K562 (cell line): ENCODE results near the gene LIX1L. TPM values are rescaled to one million over a fixed set of nuclear protein-coding genes. Genes with fewer than 3 reads are reported as not detected.

Experiments used
- CBX3 ChIP-seq, 2 experiments: IDR thresholded peaks; 1 replicate in 1 of 2; 2 replicates in 1 of 2; pipeline ENCODE4 v1.6.1; 2012; ENCODE audit warnings: inconsistent platforms in 2 of 2, low read length in 2 of 2, borderline replicate concordance in 1 of 2, control low read depth in 1 of 2
- CHD7 ChIP-seq: fragments of 200-600 bp; sonication (generic); IDR thresholded peaks from one replicate; pipeline ENCODE4 v1.6.1; 2012; ENCODE audit warnings: mild to moderate bottlenecking, low read depth, low read length, inconsistent platforms
- EGR1 ChIP-seq: fragments of 450-650 bp; conservative IDR thresholded peaks from 2 replicates; pipeline ENCODE4 v1.6.1; 2017; ENCODE audit warnings: mild to moderate bottlenecking
- FOXO4 ChIP-seq: fragments of 450-650 bp; formaldehyde crosslinking; IDR thresholded peaks from 2 replicates; pipeline ENCODE4 v1.4.0; 2020; ENCODE audit warnings: mild to moderate bottlenecking, moderate library complexity
- LARP7 ChIP-seq: fragments of 450-650 bp; IDR thresholded peaks from 2 replicates; pipeline ENCODE4 v1.6.1; 2016
- MECOM ChIP-seq: fragments of 250-450 bp; sonication (Bioruptor Pico); IDR thresholded peaks from 2 replicates; pipeline ENCODE4 v1.8.0; 2022; ENCODE audit warnings: inconsistent platforms
- MYC ChIP-seq, 2 experiments: fragments of 250-450 bp in 1 of 2; sonication (Bioruptor Pico) in 1 of 2; IDR thresholded peaks; 2 replicates each; pipeline versions ENCODE4 v1.5.1 to v1.6.1; 2012 to 2021; ENCODE audit warnings: low read depth in 2 of 2, borderline replicate concordance in 1 of 2, improper control_type of control experiment in 1 of 2, low read length in 1 of 2, mild to moderate bottlenecking in 1 of 2, moderate library complexity in 1 of 2
- NR2F6 ChIP-seq: fragments of 450-650 bp; formaldehyde crosslinking; IDR thresholded peaks from 2 replicates; pipeline ENCODE4 v1.4.0; 2020; ENCODE audit warnings: mild to moderate bottlenecking
- PTTG1 ChIP-seq: fragments of 450-650 bp; IDR thresholded peaks from 2 replicates; pipeline ENCODE4 v1.6.1; 2016; ENCODE audit warnings: low read depth, mild to moderate bottlenecking, missing genetic modification characterization, missing compliant biosample characterization
- SMAD2 ChIP-seq: fragments of 150-350 bp; IDR thresholded peaks from 2 replicates; pipeline ENCODE4 v1.6.1; 2014; ENCODE audit warnings: low read depth, mild to moderate bottlenecking, low read length
- TEAD2 ChIP-seq: fragments of 450-650 bp; IDR thresholded peaks from 2 replicates; pipeline ENCODE4 v1.6.1; 2016; ENCODE audit warnings: missing genetic modification characterization, control low read depth, missing compliant biosample characterization
- ZNF280B ChIP-seq: fragments of 250-450 bp; sonication (Bioruptor Pico); IDR thresholded peaks from 2 replicates; pipeline ENCODE4 v1.5.1; 2021; ENCODE audit warnings: mild to moderate bottlenecking
- ZNF384 ChIP-seq: IDR thresholded peaks from 2 replicates; pipeline ENCODE4 v1.6.1; 2012; ENCODE audit warnings: low read depth, low read length, improper control_type of control experiment
- polyA plus RNA-seq, 8 experiments: library from polyadenylated mRNA; depleted of rRNA in 4 of 8; stranded (reverse) in 5 of 8; unstranded in 3 of 8; fragments of >200 nt; fragmentation: Nextera tagmentation in 2 of 8; fragmentation: Illumina TruSeq in 1 of 8; extraction: Ambion mirVana in 2 of 8; extraction: Trizol in 1 of 8; gene quantifications; 2 replicates each; pipeline versions ENCODE4 v1.2.1 to v1.2.3, GENCODE V29; 2011 to 2014; ENCODE audit warnings: inconsistent platforms in 1 of 8, missing spikeins in 1 of 8
- total RNA-seq, 7 experiments: library from RNA; depleted of rRNA in 6 of 7; stranded (reverse); fragments of >200 nt in 6 of 7; fragmentation: Illumina TruSeq in 2 of 7; extraction: Trizol in 2 of 7; gene quantifications; 2 replicates each; pipeline versions ENCODE4 v1.2.1 to v1.2.3, GENCODE V29; 2011 to 2021; ENCODE audit warnings: low replicate concordance in 1 of 7

The LIX1L gene
- total and polyA plus RNA-seq, 9 of the 15 experiments (the other 6 are each of a cell fraction or from before 2014, with no cell fraction given), result 4.6 to 26.5 (median 12.5) TPM

- TF ChIP-seq CHD7 (no peak), MECOM (CRISPR knock-in tag) (no peak), EGR1 (peak; percentile 3; the same call in 1 of the 2 replicates), NR2F6 (CRISPR knock-in tag) (no peak), MYC (IDR thresholded peaks at IDR 0.05; ENCODE audit: low read depth, low read length) (no peak), MYC (CRISPR knock-in tag; IDR thresholded peaks at IDR 0.05; ENCODE audit: borderline replicate concordance, low read depth) (no peak), PTTG1 (tag) (no peak), ZNF384 (no peak), TEAD2 (tag) (no peak), LARP7 (no peak), FOXO4 (CRISPR knock-in tag) (no peak), CBX3 (IDR thresholded peaks at IDR 0.05; ENCODE audit: borderline replicate concordance in 1 of 2, low read length in 2 of 2) (no peak), SMAD2 (no peak), ZNF280B (CRISPR knock-in tag) (no peak)
Observed at GRCh38 chr1:145962157-145963102, 4.6 kb upstream of the LIX1L start (continued).
